ENCODE data around the gene STXBP6. TPM values are rescaled to one million over a fixed set of nuclear protein-coding genes. Genes with fewer than 3 reads are reported as not detected.

STXBP6 gene
- total and polyA plus RNA-seq, 2 of the 13 experiments (the other 11 are each of a cell fraction or from before 2014, with no cell fraction given) = 35.3 to 42.8 TPM

DNA sequence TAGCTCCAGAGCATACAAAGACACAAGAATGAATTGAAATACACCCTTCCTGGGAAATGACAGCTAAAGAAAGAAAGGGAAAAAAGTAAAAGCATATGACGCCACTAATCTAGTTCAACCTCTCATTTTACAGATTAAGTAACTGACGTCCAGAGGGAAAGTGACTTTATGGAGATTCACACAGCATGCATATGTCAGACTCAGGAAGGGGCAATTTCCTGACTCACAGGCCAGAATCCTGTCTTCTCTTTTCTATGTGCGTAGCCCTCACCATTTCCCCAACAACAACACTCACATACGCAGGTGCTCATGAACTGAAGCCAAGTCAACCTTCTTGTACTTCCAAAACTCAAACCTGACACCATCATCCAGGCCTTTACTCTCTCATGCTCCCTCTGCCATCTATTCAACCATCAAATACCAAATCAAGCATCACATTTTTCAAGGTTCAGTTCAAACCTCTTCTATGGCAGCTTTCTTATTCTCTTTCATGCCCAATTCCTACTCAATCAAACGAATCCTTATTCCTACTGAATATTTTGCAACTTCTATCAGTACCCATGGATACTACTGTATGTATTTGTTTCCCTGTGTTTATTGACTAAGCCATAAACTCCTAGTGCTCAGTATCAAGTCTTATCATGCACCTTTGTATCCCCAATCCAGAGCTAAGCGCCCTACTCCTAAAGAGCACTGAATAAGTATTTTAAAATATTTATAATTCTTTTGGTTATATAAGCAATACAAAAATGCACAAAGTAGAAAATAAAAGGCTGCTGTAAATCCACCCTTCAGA is 52.8 kb downstream of the STXBP6 start (continued):
- TF ChIP-seq BCL3 (CRISPR knock-in tag; IDR thresholded peaks at IDR 0.05) (no peak), U2AF2 (IDR thresholded peaks at IDR 0.05; ENCODE audit: low read depth, low read length) (no peak), HDAC6 (IDR thresholded peaks at IDR 0.05; ENCODE audit: low read depth, low read length) (no peak), MTA3 (CRISPR knock-in tag; IDR thresholded peaks at IDR 0.05) (no peak), SMYD3 (CRISPR knock-in tag; IDR thresholded peaks at IDR 0.05) (no peak), CCDC6 (CRISPR knock-in tag; IDR thresholded peaks at IDR 0.05) (no peak)
- TF ChIP-seq, protein P1, sequence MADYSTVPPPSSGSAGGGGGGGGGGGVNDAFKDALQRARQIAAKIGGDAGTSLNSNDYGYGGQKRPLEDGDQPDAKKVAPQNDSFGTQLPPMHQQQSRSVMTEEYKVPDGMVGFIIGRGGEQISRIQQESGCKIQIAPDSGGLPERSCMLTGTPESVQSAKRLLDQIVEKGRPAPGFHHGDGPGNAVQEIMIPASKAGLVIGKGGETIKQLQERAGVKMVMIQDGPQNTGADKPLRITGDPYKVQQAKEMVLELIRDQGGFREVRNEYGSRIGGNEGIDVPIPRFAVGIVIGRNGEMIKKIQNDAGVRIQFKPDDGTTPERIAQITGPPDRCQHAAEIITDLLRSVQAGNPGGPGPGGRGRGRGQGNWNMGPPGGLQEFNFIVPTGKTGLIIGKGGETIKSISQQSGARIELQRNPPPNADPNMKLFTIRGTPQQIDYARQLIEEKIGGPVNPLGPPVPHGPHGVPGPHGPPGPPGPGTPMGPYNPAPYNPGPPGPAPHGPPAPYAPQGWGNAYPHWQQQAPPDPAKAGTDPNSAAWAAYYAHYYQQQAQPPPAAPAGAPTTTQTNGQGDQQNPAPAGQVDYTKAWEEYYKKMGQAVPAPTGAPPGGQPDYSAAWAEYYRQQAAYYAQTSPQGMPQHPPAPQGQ (CRISPR knock-in tag; IDR thresholded peaks at IDR 0.05; ENCODE audit: borderline replicate concordance) = no peak

- in situ Hi-C loops (cut with HindIII; ENCODE audit: extremely low pct_ligation_motif_present, low pct_unique_long_range_greater_than_20kb) (no loop called here), intact Hi-C loops (cut with micrococcal nuclease; ENCODE audit: unreplicated experiment) (no loop called here)
- Histone ChIP-seq H2AFZ (ENCODE audit: low read length) (no peak overlapping the region), H3K4me3 (replicated peaks in 1 of 3; ENCODE audit: insufficient read depth in 1 of 3, low read depth in 2 of 3, low read length in 3 of 3) (no peak overlapping the region), H3K27me3 (ENCODE audit: control insufficient read depth in 1 of 2, insufficient read depth in 2 of 2, low read length in 2 of 2) (no peaks in the 10 kb centered on the region), H3K4me1 (ENCODE audit: insufficient read depth, low read length) (no peaks in the 10 kb centered on the region), H3K9me3 (ENCODE audit: low read length) (no peaks in the 10 kb centered on the region), H3K27ac (ENCODE audit: extremely low read length, insufficient read depth, low read length) (no peak overlapping the region), H4K20me1 (ENCODE audit: insufficient read depth, low read length) (no peaks in the 10 kb centered on the region), H3K9ac (ENCODE audit: insufficient read depth, low read depth, low read length) (no peak overlapping the region), H3K4me2 (ENCODE audit: low read depth, low read length) (no peak overlapping the region), H3K79me2 (ENCODE audit: insufficient read depth, low read length) (no peaks in the 10 kb centered on the region), H3K36me3 (replicated peaks in 1 of 2; ENCODE audit: control insufficient read depth in 1 of 2, insufficient read depth in 2 of 2, low read length in 2 of 2) (peaks cover 0 to under 1% of the 10 kb centered on the region in 2 experiments; a peak in 1 of 5 replicates)
- DNase-seq (ENCODE audit: low spot score) (no peak), FAIRE-seq (no peak), ATAC-seq (no peak)
- WGBS (ENCODE audit: low lambda C conversion rate) = 86% methylated on average over 4 of the region's 4 CpGs
- no TSS peak for BruUV-seq (replicated peaks)
- ChIA-PET POLR2A (no interaction called here), CTCF (ENCODE audit: low intra/inter-chr PET ratio, low total read pairs) (no interaction called here)
- TF ChIP-seq DR1 (CRISPR knock-in tag; IDR thresholded peaks at IDR 0.05) = no peak
- TF ChIP-seq TCF7L2 (IDR thresholded peaks at IDR 0.05; ENCODE audit: low read depth, low read length) = no peak
- no peak for TF ChIP-seq ZSCAN29 (CRISPR knock-in tag; conservative IDR thresholded peaks at IDR 0.05)
- TF ChIP-seq ZNF234 (CRISPR knock-in tag; conservative IDR thresholded peaks at IDR 0.05) = no peak
- TF ChIP-seq ZBTB34 (CRISPR knock-in tag; IDR thresholded peaks at IDR 0.05) = no peak
- TF ChIP-seq ZNF737 (CRISPR knock-in tag; IDR thresholded peaks at IDR 0.05; ENCODE audit: borderline replicate concordance) = no peak
- TF ChIP-seq ZFP1 (CRISPR knock-in tag; IDR thresholded peaks at IDR 0.05) = no peak
- TF ChIP-seq RNF219 (CRISPR knock-in tag; IDR thresholded peaks at IDR 0.05) = no peak
These were observed 54.9 kb downstream of the STXBP6 start for GRCh38 chr14:24995016-24995415.

All from HepG2 (cell line).